GM12872 (cell line): Measurements from ENCODE around the gene NKIRAS1.

Experiments used
- TF ChIP-seq, protein P1 (sequence below): IDR thresholded peaks from 3 replicates; pipeline ENCODE4 v1.5.1; 2011; ENCODE audit warnings: low read depth, mild to moderate bottlenecking, low read length, moderate library complexity; ENCODE audit not compliant: insufficient read depth

NKIRAS1 gene

DNA sequence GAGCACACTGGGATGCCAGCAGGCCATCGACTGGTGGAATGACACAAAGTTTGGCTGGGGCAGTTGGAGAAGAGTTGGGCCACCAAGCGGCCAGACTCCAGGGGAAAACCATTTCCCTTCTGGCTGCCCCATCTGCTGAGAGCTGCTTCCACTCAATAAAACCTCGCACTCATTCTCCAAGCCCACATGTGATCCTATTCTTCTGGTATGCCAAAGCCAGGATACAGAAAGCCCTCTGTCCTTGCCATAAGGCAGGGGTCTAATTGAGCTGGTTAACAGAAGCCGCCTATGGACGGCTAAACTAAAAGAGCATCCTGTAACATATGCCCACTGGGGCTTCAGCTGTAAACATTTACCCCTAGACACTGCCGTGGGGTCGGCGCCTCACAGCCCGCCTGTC is 55.1 kb downstream of the NKIRAS1 start:
- TF ChIP-seq, protein P1, sequence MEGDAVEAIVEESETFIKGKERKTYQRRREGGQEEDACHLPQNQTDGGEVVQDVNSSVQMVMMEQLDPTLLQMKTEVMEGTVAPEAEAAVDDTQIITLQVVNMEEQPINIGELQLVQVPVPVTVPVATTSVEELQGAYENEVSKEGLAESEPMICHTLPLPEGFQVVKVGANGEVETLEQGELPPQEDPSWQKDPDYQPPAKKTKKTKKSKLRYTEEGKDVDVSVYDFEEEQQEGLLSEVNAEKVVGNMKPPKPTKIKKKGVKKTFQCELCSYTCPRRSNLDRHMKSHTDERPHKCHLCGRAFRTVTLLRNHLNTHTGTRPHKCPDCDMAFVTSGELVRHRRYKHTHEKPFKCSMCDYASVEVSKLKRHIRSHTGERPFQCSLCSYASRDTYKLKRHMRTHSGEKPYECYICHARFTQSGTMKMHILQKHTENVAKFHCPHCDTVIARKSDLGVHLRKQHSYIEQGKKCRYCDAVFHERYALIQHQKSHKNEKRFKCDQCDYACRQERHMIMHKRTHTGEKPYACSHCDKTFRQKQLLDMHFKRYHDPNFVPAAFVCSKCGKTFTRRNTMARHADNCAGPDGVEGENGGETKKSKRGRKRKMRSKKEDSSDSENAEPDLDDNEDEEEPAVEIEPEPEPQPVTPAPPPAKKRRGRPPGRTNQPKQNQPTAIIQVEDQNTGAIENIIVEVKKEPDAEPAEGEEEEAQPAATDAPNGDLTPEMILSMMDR, result no peak

DNA sequence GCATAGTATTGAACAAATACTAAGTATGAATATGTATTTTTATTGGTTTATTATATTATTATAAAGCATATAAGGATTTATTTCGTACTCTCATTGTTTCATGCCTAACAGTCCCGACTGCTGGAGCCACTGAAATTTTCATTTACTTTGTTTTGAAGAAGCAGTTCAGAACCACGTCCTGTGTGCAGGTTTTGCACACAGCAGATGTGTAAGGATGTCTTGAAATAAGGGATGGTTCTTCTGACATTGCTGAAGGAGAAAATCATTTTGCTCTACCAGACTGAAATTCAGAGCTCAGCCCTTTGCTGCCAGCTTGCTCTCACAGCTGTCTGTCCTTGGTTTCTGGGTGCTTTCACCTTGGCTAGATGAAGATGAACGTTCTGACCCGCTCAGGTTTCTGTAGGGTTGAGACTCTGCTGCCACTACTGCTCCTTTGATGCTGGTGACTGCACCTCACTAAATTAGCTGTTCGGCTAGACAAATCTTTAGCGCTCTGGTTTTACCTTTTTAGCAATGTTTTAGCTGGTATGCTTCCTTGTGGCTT is 56.9 kb downstream of the NKIRAS1 start:
- TF ChIP-seq, protein P1, result no peak

DNA sequence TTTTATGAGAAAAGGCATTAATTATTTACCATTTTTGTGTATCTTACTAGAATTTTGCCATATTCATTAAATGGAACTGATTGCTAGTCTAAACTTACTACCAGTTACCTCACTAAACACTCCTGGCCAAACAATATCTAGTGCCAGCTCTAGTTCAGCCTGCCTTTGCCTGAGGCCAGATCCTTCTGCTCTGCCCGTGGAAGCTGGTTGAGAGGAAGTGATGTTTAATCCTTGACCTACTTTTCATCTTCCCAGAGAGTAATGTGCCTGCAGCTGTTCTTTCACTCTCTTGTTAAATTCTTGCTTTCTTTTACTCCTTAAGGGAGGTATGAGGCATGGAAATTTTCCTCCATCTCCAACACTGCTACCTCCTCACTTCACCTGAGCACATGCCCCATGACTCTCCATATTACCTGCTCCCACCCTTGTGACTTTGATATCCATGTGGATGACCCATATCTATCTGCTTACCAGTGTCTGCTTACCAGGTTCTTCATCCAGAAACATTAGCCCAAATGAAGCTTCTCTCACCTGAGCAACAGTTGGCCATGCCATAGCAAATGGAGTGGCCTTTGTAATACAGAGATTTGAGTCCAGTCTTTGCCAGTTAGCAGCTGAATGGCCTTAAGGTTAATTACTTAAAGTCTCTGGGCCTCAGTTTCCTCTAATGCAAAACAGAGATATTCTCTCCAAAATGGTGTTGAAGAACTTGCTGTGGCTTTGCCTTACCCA is 57.6 kb downstream of the NKIRAS1 start:
- TF ChIP-seq, protein P1, result no peak

DNA sequence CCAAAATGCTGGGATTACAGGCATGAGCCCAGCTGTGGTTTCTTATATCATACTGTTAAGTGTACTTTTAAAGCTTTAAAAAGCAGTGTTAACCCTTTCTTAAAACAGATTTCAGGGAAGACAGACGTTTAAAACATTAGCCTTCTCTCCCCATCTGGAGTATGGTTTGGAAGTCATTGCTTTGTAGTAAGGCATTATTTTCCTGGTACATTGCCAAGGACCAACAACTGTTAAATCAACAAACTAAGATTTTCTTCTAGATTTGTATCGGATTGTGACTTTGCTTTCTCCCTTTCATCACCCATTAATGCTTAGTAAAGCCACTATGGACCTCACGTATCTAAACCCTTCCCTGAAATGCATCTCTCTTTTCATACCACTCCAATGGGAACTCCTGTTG is 60.5 kb downstream of the NKIRAS1 start:
- TF ChIP-seq, protein P1, result no peak

DNA sequence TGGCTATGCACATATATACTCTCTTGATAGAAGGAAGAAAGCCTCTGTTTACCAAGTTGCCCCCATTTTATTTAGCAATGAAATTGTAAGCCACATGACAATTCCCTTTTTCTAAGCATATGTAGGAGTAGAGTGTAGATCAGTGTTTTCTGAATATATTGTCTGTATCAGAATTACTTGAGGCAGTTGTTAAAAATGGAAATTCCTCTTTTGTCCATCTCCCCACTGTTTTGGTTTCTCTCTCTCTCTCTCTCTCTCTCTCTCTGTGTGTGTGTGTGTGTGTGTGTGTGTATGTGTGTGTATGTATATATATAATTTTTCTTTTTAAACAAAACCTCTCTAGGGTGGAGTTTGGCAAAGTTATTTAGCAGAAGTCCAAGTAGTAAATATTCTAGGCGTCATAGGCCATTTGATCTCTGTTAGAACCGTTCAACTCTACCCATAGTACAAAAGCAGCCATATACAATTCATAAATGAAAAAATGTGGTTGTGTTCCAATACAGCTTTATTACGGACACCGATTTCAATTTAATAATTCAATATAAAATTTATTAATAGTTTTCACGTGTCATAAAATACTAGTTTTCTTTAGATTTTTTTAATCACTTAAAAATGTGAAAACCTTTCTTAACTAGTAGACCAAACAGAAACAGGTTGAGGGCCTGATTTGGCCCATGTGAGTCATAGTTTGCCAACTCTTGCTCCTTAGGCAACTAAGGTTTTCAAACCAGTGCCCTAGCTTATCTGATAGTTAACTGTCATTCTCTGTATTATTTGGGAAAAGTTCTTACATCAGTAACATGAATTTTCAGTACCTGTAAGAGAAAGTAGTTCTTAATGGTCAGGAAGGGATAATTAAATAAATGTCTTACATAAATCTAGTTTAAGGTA is 71.2 kb downstream of the NKIRAS1 start:
- TF ChIP-seq, protein P1, result no peak

DNA sequence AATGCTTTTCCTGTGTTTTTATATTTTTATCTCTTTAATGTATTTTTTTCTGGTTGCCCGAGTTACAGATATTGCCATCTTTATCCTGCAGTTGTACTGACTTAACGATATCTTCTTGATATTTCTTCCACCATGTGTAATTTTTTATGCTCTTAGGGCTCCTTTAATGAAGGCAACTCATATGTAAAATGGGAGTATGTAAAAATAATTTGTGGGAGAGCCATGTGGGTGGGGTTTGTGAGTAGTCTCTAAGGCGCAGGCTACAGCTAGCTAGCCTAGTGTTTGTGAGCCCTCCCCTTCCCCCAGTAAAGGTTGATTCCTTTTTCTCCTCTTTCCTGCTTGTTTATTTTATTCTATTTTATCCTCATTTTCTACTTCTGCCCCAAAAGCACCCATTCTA is 72.9 kb downstream of the NKIRAS1 start:
- TF ChIP-seq, protein P1, result no peak
